HepG2 (cell line): ENCODE results near the gene NACC2. TPM values are rescaled to one million over a fixed set of nuclear protein-coding genes. Genes with fewer than 3 reads are reported as not detected.

ENCODE experiments used
- ATAC-seq: fragments of 200-7000 bp; cut with Tn5 transposase; 3 replicates; pipeline ENCODE4 v1.9.1; 2020; ENCODE audit warnings: mild to moderate bottlenecking, moderate library complexity
- BruUV-seq: library from RNA; stranded (reverse); fragments of 400-500 nt; replicated peaks from 2 replicates; lab custom pipeline; 2021; lab: Mats Ljungman, UMichigan
- CTCF ChIA-PET: fragments of 300-600 bp; formaldehyde crosslinking; extraction: SDS; loops from one replicate; lab custom pipeline; 2021; ENCODE audit warnings: low total read pairs, inconsistent platforms, low intra/inter-chr PET ratio; lab: Yijun Ruan, JAX
- POLR2A ChIA-PET: fragments of 350-600 bp; sonication (Branson Sonifier 250); formaldehyde crosslinking; loops from one replicate; lab custom pipeline; 2020; ENCODE audit warnings: antibody characterized with exemption, inconsistent platforms; lab: Yijun Ruan, JAX
- DNase-seq: peaks from one replicate; pipeline ENCODE4 v3.0.0-alpha.2; 2015; ENCODE audit warnings: low spot score
- FAIRE-seq: peaks from 3 replicates; lab custom pipeline; 2011; peaks lifted over from hg19 to GRCh38; lab: Jason Lieb, UNC
- H2AFZ ChIP-seq: one replicate; pipeline ENCODE4 v1.6.1; 2011; ENCODE audit warnings: low read length, inconsistent platforms
- H3K27ac ChIP-seq: fragments of 300-600 bp; 3 replicates; pipeline ENCODE4 v1.8.0; 2011; ENCODE audit warnings: mixed run types, mild to moderate bottlenecking, mixed read lengths, low read length, inconsistent platforms; ENCODE audit not compliant: insufficient read depth; ENCODE audit errors: extremely low read length
- H3K27me3 ChIP-seq, 2 experiments: fragments of 200-600 bp in 1 of 2; 2 replicates in 1 of 2; 3 replicates in 1 of 2; pipeline versions ENCODE4 v1.6.0 to v1.8.0; 2011; ENCODE audit warnings: low read length in 2 of 2, mild to moderate bottlenecking in 2 of 2, moderate library complexity in 2 of 2, inconsistent platforms in 1 of 2; ENCODE audit not compliant: insufficient read depth in 2 of 2, control insufficient read depth in 1 of 2
- H3K36me3 ChIP-seq, 2 experiments: fragments of 200-600 bp in 1 of 2; replicated peaks in 1 of 2; 2 replicates in 1 of 2; 3 replicates in 1 of 2; pipeline versions ENCODE4 v1.5.1 to v1.8.0; 2011; ENCODE audit warnings: low read length in 2 of 2, inconsistent platforms in 1 of 2; ENCODE audit not compliant: insufficient read depth in 2 of 2, control insufficient read depth in 1 of 2
- H3K4me1 ChIP-seq: 2 replicates; pipeline ENCODE4 v1.5.1; 2012; ENCODE audit warnings: low read length, inconsistent platforms; ENCODE audit not compliant: insufficient read depth
- H3K4me2 ChIP-seq: 2 replicates; pipeline ENCODE4 v1.6.0; 2011; ENCODE audit warnings: low read depth, low read length, inconsistent platforms
- H3K4me3 ChIP-seq, 3 experiments: fragments of 200-600 bp in 1 of 3; sonication (generic), shearing (Covaris generic) in 1 of 3; replicated peaks in 1 of 3; 2 replicates each; pipeline ENCODE4 v1.5.1; 2011 to 2016; ENCODE audit warnings: low read length in 3 of 3, inconsistent platforms in 2 of 3, low read depth in 2 of 3, mild to moderate bottlenecking in 2 of 3, control low read depth in 1 of 3, mixed read lengths in 1 of 3; ENCODE audit not compliant: insufficient read depth in 1 of 3
- H3K79me2 ChIP-seq: one replicate; pipeline ENCODE4 v1.6.1; 2011; ENCODE audit warnings: low read length, inconsistent platforms; ENCODE audit not compliant: insufficient read depth
- H3K9ac ChIP-seq: 2 replicates; pipeline ENCODE4 v1.6.0; 2011; ENCODE audit warnings: mild to moderate bottlenecking, low read depth, low read length, inconsistent platforms; ENCODE audit not compliant: insufficient read depth
- H3K9me3 ChIP-seq: 2 replicates; pipeline ENCODE4 v1.5.1; 2012; ENCODE audit warnings: mild to moderate bottlenecking, low read length
- H4K20me1 ChIP-seq: 2 replicates; pipeline ENCODE4 v1.6.0; 2011; ENCODE audit warnings: inconsistent platforms, mild to moderate bottlenecking, low read length, moderate library complexity; ENCODE audit not compliant: insufficient read depth
- DMAP1 ChIP-seq: IDR thresholded peaks from 2 replicates; pipeline ENCODE4 v1.6.1; 2016
- GABPA ChIP-seq, 2 experiments: IDR thresholded peaks; 2 replicates each; pipeline ENCODE4 v1.6.1; 2011 to 2016; ENCODE audit warnings: low read depth in 2 of 2, low read length in 1 of 2, missing biosample characterization in 1 of 2, missing genetic modification characterization in 1 of 2
- NONO ChIP-seq, 2 experiments: fragments of 450-650 bp in 1 of 2; sonication (generic) in 1 of 2; formaldehyde crosslinking in 1 of 2; IDR thresholded peaks in 1 of 2; conservative IDR thresholded peaks in 1 of 2; 2 replicates each; pipeline versions ENCODE4 v1.6.1 to v1.8.0; 2017 to 2022; ENCODE audit warnings: mild to moderate bottlenecking in 1 of 2, missing genetic modification reagents in 1 of 2, moderate library complexity in 1 of 2
- RARA ChIP-seq: IDR thresholded peaks from 2 replicates; pipeline ENCODE4 v1.6.1; 2016; ENCODE audit warnings: missing genetic modification reagents, missing compliant biosample characterization
- SAP130 ChIP-seq: IDR thresholded peaks from 2 replicates; pipeline ENCODE4 v1.6.1; 2016; ENCODE audit warnings: low read depth
- THYN1 ChIP-seq: sonication (generic); formaldehyde crosslinking; IDR thresholded peaks from 2 replicates; pipeline ENCODE4 v1.8.1; 2023; ENCODE audit warnings: low read depth, mild to moderate bottlenecking, moderate library complexity, missing genetic modification reagents, borderline replicate concordance
- ZFP90 ChIP-seq: sonication (generic); formaldehyde crosslinking; IDR thresholded peaks from 2 replicates; pipeline ENCODE4 v1.8.0; 2022; ENCODE audit warnings: missing genetic modification reagents, mild to moderate bottlenecking, inconsistent platforms, borderline replicate concordance
- ZNF816 ChIP-seq: sonication (generic); formaldehyde crosslinking; IDR thresholded peaks from 2 replicates; pipeline ENCODE4 v1.8.0; 2022; ENCODE audit warnings: missing genetic modification reagents, mild to moderate bottlenecking, borderline replicate concordance
- WGBS: methylation state at CpG from one replicate; pipeline ENCODE4 v1.1.6; 2017; ENCODE audit warnings: low lambda C conversion rate; 5-methylcytosine and 5-hydroxymethylcytosine counted together
- in situ Hi-C: cut with HindIII; loops from 2 replicates; pipeline ENCODE4 v1.10.0; 2017; ENCODE audit warnings: low pct_unique_long_range_greater_than_20kb; ENCODE audit not compliant: extremely low pct_ligation_motif_present
- intact Hi-C: fragments of 100-400 bp; cut with micrococcal nuclease; formaldehyde crosslinking; loops from one replicate; pipeline ENCODE4 v1.10.0; 2022; ENCODE audit not compliant: unreplicated experiment
- polyA plus RNA-seq, 8 experiments: library from polyadenylated mRNA; depleted of rRNA in 3 of 8; stranded (reverse) in 7 of 8; unstranded in 1 of 8; fragments of >200 nt; fragmentation: Illumina TruSeq in 4 of 8; extraction: Trizol in 4 of 8; gene quantifications; 2 replicates each; pipeline versions ENCODE4 v1.2.1 to v1.2.3, GENCODE V29; 2011 to 2016; ENCODE audit warnings: low read depth in 4 of 8, missing spikeins in 1 of 8, mixed read lengths in 1 of 8; ENCODE audit not compliant: insufficient read depth in 1 of 8
- total RNA-seq, 5 experiments: library from RNA; depleted of rRNA; stranded (reverse); fragments of >200 nt; fragmentation: Illumina TruSeq; extraction: Trizol; gene quantifications; 2 replicates each; pipeline ENCODE4 v1.2.3, GENCODE V29; 2016; ENCODE audit warnings: low read depth in 1 of 5
- TF ChIP-seq, protein P1 (sequence below): IDR thresholded peaks from 2 replicates; pipeline ENCODE4 v1.6.1; 2018; ENCODE audit warnings: missing genetic modification reagents, mild to moderate bottlenecking, missing compliant biosample characterization
- TF ChIP-seq, protein P2 (sequence below): sonication (generic); formaldehyde crosslinking; IDR thresholded peaks from 2 replicates; pipeline ENCODE4 v1.4.0; 2020; ENCODE audit warnings: mild to moderate bottlenecking, missing genetic modification reagents
- TF ChIP-seq, protein P3 (sequence below): sonication (generic); formaldehyde crosslinking; IDR thresholded peaks from 2 replicates; pipeline ENCODE4 v1.5.0; 2020; ENCODE audit warnings: missing genetic modification reagents

The NACC2 gene
- total and polyA plus RNA-seq, 2 of the 13 experiments (the other 11 are each of a cell fraction or from before 2014, with no cell fraction given): 5.9 to 12.3 TPM

DNA sequence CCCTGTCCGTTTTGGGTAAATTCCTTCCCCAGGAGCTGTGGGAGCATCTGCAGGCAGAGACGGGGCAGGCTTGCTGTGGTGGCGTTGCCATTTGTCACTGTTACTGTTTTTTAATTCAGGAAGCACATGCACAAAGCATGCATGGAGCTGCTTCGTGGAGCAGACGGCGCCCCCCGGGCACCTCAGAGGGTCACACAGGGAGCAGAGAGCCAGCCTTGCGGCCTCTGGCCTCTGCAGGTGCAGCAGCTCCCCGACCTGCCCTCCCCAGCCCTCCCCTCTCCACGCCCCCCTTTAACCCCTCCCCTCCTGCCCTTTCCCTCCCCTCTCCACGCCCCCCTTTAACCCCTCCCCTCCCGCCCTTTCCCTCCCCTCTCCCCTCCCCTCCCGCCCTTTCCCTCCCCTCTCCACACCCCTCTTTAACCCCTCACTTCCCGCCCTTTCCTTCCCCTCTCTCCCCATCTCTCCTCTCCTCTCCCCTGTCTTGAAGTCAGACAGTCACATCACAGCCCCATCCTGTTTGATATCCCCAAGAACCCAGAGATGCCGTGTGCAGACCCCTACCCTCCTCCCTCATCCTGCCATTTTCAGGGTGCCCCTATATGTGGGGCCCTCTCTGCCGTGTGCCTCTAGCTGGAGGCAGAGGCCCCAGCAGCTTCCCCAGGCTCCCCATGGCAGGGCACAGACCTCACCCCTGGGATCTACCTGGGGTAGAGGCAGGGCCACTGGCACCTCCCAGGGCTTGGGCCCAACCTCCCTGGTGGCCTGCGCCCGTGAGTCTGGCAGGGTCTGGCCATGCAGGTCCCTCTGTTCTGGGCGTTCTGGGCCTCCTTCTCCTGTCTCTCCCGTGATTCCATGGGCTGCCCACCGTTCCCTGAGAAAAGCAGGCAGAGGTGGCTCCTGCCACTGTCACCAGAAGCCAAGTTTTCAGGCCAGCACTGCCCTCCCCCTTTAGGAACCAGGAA, 104.3 kb downstream of the NACC2 start:
- POLR2A ChIA-PET: interaction anchor here (0.8 to 4.6 kb wide), 8 partner anchors 12 to 129 kb away, joined by 3 to 99 read pairs (median 6); partner anchors contain the start of gene TMEM250
- FAIRE-seq: peak; percentile 15
- Histone ChIP-seq H3K27ac (peak overlapping the region; percentile 60), H3K79me2 (no peaks in the 10 kb centered on the region), H2AFZ (no peak overlapping the region), H3K4me2 (peak overlapping the region; percentile 99), H4K20me1 (no peaks in the 10 kb centered on the region), H3K27me3 (peaks cover 5 to 35% of the 10 kb centered on the region in 2 experiments; a peak in 3 of 5 replicates), H3K4me1 (peaks cover 74% of the 10 kb centered on the region), H3K9me3 (no peaks in the 10 kb centered on the region), H3K4me3 (peak overlapping the region; percentile 41 to 70 (median 47); a peak in 4 of 6 replicates), H3K9ac (peak overlapping the region; percentile 51), H3K36me3 (no peaks in the 10 kb centered on the region)
- no peak for ATAC-seq
- in situ Hi-C loops: loop anchor here (25.0 kb wide), 1 partner anchor 272 kb away; no protein-coding TSS in a partner anchor
- no TSS peak for BruUV-seq
- intact Hi-C loops: loop anchor here (5.0 kb wide), 1 partner anchor 62 kb away; no protein-coding TSS in a partner anchor
- peak; percentile 78 for DNase-seq
- WGBS: 19% methylated on average over 11 of the region's 21 CpGs
- CTCF ChIA-PET: no interaction called here
- TF ChIP-seq, protein P1, sequence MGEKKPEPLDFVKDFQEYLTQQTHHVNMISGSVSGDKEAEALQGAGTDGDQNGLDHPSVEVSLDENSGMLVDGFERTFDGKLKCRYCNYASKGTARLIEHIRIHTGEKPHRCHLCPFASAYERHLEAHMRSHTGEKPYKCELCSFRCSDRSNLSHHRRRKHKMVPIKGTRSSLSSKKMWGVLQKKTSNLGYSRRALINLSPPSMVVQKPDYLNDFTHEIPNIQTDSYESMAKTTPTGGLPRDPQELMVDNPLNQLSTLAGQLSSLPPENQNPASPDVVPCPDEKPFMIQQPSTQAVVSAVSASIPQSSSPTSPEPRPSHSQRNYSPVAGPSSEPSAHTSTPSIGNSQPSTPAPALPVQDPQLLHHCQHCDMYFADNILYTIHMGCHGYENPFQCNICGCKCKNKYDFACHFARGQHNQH (CRISPR knock-in tag): no peak
- TF ChIP-seq, protein P2, sequence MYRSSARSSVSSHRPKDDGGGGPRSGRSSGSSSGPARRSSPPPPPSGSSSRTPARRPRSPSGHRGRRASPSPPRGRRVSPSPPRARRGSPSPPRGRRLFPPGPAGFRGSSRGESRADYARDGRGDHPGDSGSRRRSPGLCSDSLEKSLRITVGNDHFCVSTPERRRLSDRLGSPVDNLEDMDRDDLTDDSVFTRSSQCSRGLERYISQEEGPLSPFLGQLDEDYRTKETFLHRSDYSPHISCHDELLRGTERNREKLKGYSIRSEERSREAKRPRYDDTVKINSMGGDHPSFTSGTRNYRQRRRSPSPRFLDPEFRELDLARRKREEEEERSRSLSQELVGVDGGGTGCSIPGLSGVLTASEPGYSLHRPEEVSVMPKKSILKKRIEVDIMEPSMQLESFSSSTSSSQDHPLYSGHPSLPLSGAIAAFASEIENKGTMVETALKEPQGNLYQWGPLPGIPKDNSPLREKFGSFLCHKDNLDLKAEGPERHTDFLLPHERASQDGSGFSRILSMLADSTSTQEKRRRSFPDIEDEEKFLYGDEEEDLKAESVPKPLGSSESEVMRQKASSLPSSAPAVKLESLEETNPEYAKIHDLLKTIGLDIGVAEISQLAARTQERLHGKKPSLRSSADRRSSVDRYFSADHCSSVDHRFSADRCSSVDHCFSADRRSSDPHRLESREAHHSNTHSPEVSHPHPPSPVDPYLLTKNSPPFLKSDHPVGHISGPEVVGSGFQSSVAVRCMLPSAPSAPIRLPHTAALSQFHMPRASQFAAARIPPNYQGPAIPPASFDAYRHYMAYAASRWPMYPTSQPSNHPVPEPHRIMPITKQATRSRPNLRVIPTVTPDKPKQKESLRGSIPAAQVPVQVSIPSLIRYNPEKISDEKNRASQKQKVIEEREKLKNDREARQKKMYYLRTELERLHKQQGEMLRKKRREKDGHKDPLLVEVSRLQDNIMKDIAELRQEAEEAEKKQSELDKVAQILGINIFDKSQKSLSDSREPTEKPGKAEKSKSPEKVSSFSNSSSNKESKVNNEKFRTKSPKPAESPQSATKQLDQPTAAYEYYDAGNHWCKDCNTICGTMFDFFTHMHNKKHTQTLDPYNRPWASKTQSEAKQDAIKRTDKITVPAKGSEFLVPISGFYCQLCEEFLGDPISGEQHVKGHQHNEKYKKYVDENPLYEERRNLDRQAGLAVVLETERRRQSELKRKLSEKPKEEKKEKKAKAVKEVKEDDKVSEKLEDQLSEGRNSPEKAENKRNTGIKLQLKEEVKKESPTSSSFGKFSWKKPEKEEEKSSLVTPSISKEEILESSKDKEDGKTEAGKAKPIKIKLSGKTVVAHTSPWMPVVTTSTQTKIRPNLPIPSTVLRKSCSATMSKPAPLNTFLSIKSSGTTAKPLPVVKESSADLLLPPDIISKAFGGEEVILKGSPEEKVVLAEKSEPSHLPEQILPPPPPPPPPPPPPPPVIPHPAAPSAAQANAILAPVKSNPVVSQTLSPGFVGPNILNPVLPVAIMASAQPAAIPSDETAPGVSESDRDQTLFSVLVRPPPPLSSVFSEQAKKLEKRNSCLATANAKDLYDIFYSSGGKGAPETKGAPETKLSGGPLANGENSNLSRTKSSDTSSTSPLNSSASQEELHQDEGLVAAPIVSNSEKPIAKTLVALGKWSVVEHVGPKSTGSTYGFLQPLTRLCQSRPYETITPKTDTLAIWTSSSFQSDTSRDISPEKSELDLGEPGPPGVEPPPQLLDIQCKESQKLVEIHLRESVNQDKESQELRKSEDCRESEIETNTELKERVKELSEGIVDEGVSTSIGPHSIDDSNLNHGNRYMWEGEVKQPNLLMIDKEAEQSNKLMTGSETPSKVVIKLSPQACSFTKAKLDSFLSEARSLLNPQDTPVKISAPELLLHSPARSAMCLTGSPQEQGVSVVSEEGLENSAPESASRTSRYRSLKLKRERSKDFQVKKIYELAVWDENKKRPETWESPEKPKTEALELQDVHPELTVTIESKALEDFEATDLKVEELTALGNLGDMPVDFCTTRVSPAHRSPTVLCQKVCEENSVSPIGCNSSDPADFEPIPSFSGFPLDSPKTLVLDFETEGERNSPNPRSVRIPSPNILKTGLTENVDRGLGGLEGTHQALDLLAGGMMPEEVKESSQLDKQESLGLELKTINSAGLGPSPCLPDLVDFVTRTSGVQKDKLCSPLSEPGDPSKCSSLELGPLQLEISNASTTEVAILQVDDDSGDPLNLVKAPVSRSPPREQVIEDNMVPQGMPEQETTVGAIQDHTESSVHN (CRISPR knock-in tag): no peak
- TF ChIP-seq RARA (CRISPR knock-in tag): peak; percentile 38; the same call in 1 of the 2 replicates
- no peak for TF ChIP-seq THYN1 (CRISPR knock-in tag)
- peak; percentile 18; the same call in 1 of the 2 replicates for TF ChIP-seq SAP130 (CRISPR knock-in tag)
- TF ChIP-seq ZNF816 (CRISPR knock-in tag): no peak
- TF ChIP-seq NONO (IDR thresholded peaks at IDR 0.05): no peak
- TF ChIP-seq NONO (CRISPR knock-in tag; conservative IDR thresholded peaks at IDR 0.05): no peak
- TF ChIP-seq GABPA (IDR thresholded peaks at IDR 0.05; ENCODE audit: low read depth, low read length): no peak
- peak; percentile 15; the same call in 1 of the 2 replicates for TF ChIP-seq GABPA (CRISPR knock-in tag; IDR thresholded peaks at IDR 0.05; ENCODE audit: low read depth)
- TF ChIP-seq, protein P3, sequence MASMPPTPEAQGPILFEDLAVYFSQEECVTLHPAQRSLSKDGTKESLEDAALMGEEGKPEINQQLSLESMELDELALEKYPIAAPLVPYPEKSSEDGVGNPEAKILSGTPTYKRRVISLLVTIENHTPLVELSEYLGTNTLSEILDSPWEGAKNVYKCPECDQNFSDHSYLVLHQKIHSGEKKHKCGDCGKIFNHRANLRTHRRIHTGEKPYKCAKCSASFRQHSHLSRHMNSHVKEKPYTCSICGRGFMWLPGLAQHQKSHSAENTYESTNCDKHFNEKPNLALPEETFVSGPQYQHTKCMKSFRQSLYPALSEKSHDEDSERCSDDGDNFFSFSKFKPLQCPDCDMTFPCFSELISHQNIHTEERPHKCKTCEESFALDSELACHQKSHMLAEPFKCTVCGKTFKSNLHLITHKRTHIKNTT (CRISPR knock-in tag): no peak
- TF ChIP-seq DMAP1 (CRISPR knock-in tag): no peak
- no peak for TF ChIP-seq ZFP90
